H9 (cell line): ENCODE data around the gene ZFP57. TPM values are rescaled to one million over a fixed set of nuclear protein-coding genes. Genes with fewer than 3 reads are reported as not detected.

ENCODE experiments used
- DNase-seq: peaks from one replicate; pipeline ENCODE4 v3.0.0-alpha.2; 2017
- H2AFZ ChIP-seq: one replicate; pipeline ENCODE4 v1.6.1; 2013; ENCODE audit warnings: mild to moderate bottlenecking, low read length, control low read depth, moderate library complexity
- H2AK5ac ChIP-seq: 2 replicates; pipeline ENCODE4 v1.6.1; 2013; ENCODE audit warnings: low read length, control low read depth, mixed read lengths; ENCODE audit not compliant: insufficient read length
- H2BK120ac ChIP-seq: one replicate; pipeline ENCODE4 v1.6.1; 2013; ENCODE audit warnings: low read depth, mild to moderate bottlenecking, low read length, control low read depth, inconsistent platforms; ENCODE audit not compliant: poor library complexity, severe bottlenecking
- H2BK12ac ChIP-seq: 2 replicates; pipeline ENCODE4 v1.6.1; 2013; ENCODE audit warnings: low read length, control low read depth, mixed read lengths, low read depth; ENCODE audit not compliant: insufficient read length
- H2BK15ac ChIP-seq: 2 replicates; pipeline ENCODE4 v1.6.1; 2013; ENCODE audit warnings: low read depth, low read length, control low read depth
- H2BK20ac ChIP-seq: one replicate; pipeline ENCODE4 v1.6.1; 2013; ENCODE audit warnings: low read depth, mild to moderate bottlenecking, low read length, control low read depth, inconsistent platforms; ENCODE audit not compliant: poor library complexity, severe bottlenecking
- H2BK5ac ChIP-seq: 2 replicates; pipeline ENCODE4 v1.6.1; 2013; ENCODE audit warnings: low read length, control low read depth, mixed read lengths; ENCODE audit not compliant: insufficient read length
- H3K14ac ChIP-seq: 2 replicates; pipeline ENCODE4 v1.6.1; 2013; ENCODE audit warnings: low read length, control low read depth; ENCODE audit not compliant: insufficient read depth
- H3K18ac ChIP-seq: 2 replicates; pipeline ENCODE4 v1.6.1; 2013; ENCODE audit warnings: low read depth, mild to moderate bottlenecking, mixed read lengths, low read length, control low read depth; ENCODE audit not compliant: insufficient read length
- H3K23ac ChIP-seq: 2 replicates; pipeline ENCODE4 v1.6.1; 2013; ENCODE audit warnings: low read length, control low read depth, mixed read lengths, low read depth; ENCODE audit not compliant: insufficient read length
- H3K23me2 ChIP-seq: 2 replicates; pipeline ENCODE4 v1.6.1; 2013; ENCODE audit warnings: low read depth, mild to moderate bottlenecking, mixed read lengths, low read length, control low read depth; ENCODE audit not compliant: insufficient read length, poor library complexity, severe bottlenecking
- H3K27ac ChIP-seq: 2 replicates; pipeline ENCODE4 v1.5.1; 2013; ENCODE audit warnings: low read length, control low read depth, mixed read lengths, low read depth; ENCODE audit not compliant: insufficient read length
- H3K27me3 ChIP-seq: 2 replicates; pipeline ENCODE4 v1.6.1; 2013; ENCODE audit warnings: low read length, control low read depth, inconsistent platforms; ENCODE audit not compliant: insufficient read depth
- H3K4ac ChIP-seq: 2 replicates; pipeline ENCODE4 v1.6.1; 2013; ENCODE audit warnings: low read depth, mild to moderate bottlenecking, control low read depth, inconsistent platforms, low read length, moderate library complexity
- H3K4me1 ChIP-seq: 2 replicates; pipeline ENCODE4 v1.6.1; 2013; ENCODE audit warnings: low read length, control low read depth, inconsistent platforms; ENCODE audit not compliant: insufficient read depth
- H3K4me2 ChIP-seq: 2 replicates; pipeline ENCODE4 v1.6.1; 2013; ENCODE audit warnings: low read length, control low read depth, mixed read lengths; ENCODE audit not compliant: insufficient read length, insufficient read depth
- H3K56ac ChIP-seq: 2 replicates; pipeline ENCODE4 v1.6.1; 2013; ENCODE audit warnings: low read depth, mild to moderate bottlenecking, mixed read lengths, low read length, control low read depth; ENCODE audit not compliant: insufficient read length
- H3K79me1 ChIP-seq: 2 replicates; pipeline ENCODE4 v1.6.1; 2013; ENCODE audit warnings: low read depth, mild to moderate bottlenecking, moderate library complexity, low read length, control low read depth, inconsistent platforms; ENCODE audit not compliant: insufficient read depth, poor library complexity, severe bottlenecking
- H3K79me2 ChIP-seq: 2 replicates; pipeline ENCODE4 v1.6.1; 2013; ENCODE audit warnings: low read length, control low read depth, inconsistent platforms; ENCODE audit not compliant: insufficient read depth
- H3K9ac ChIP-seq: 2 replicates; pipeline ENCODE4 v1.6.1; 2013; ENCODE audit warnings: low read length, control low read depth, mixed read lengths; ENCODE audit not compliant: insufficient read length; ENCODE audit errors: extremely low read depth
- H3K9me3 ChIP-seq: one replicate; pipeline ENCODE4 v1.6.1; 2013; ENCODE audit warnings: low read depth, low read length, inconsistent platforms; ENCODE audit not compliant: control insufficient read depth
- H3T11ph ChIP-seq: one replicate; pipeline ENCODE4 v1.6.1; 2013; ENCODE audit warnings: mild to moderate bottlenecking, low read length, control low read depth, inconsistent platforms
- H4K20me1 ChIP-seq: one replicate; pipeline ENCODE4 v1.6.1; 2013; ENCODE audit not compliant: control insufficient read depth, insufficient read length, insufficient read depth
- H4K5ac ChIP-seq: 2 replicates; pipeline ENCODE4 v1.6.1; 2013; ENCODE audit warnings: low read depth, mild to moderate bottlenecking, mixed read lengths, low read length, control low read depth; ENCODE audit not compliant: insufficient read length
- H4K8ac ChIP-seq: replicated peaks from 2 replicates; pipeline ENCODE4 v1.6.1; 2013; ENCODE audit warnings: low read length, control low read depth, mixed read lengths, low read depth; ENCODE audit not compliant: insufficient read length
- H4K91ac ChIP-seq: 2 replicates; pipeline ENCODE4 v1.6.1; 2013; ENCODE audit warnings: low read depth, mild to moderate bottlenecking, moderate library complexity, mixed read lengths, low read length, control low read depth; ENCODE audit not compliant: insufficient read length
- H3K27ac Mint-ChIP-seq, 3 experiments: 2 replicates in 2 of 3; 3 replicates in 1 of 3; pipeline ENCODE4 v1.8.0; 2020 to 2021; ENCODE audit warnings: mixed read lengths in 3 of 3, mild to moderate bottlenecking in 1 of 3, moderate library complexity in 1 of 3
- H3K27me3 Mint-ChIP-seq: 2 replicates; pipeline ENCODE4 v1.8.0; 2021; ENCODE audit warnings: low read depth, mild to moderate bottlenecking, moderate library complexity, mixed read lengths
- H3K36me3 Mint-ChIP-seq, 3 experiments: 2 replicates in 2 of 3; 3 replicates in 1 of 3; pipeline ENCODE4 v1.8.0; 2020 to 2021; ENCODE audit warnings: low read depth in 3 of 3, mixed read lengths in 3 of 3; ENCODE audit not compliant: insufficient read depth in 1 of 3
- H3K4me1 Mint-ChIP-seq, 2 experiments: 2 replicates each; pipeline ENCODE4 v1.8.0; 2020; ENCODE audit warnings: mixed read lengths in 2 of 2
- H3K4me3 Mint-ChIP-seq, 2 experiments: 2 replicates in 1 of 2; 3 replicates in 1 of 2; pipeline ENCODE4 v1.8.0; 2020 to 2021; ENCODE audit warnings: mild to moderate bottlenecking in 2 of 2, mixed read lengths in 2 of 2, moderate library complexity in 1 of 2
- H3K9me3 Mint-ChIP-seq, 2 experiments: 2 replicates in 1 of 2; 3 replicates in 1 of 2; pipeline ENCODE4 v1.8.0; 2020; ENCODE audit warnings: mild to moderate bottlenecking in 2 of 2, mixed read lengths in 2 of 2, moderate library complexity in 1 of 2
- WGBS: extraction: QIAGEN DNeasy Blood & Tissue Kit; methylation state at CpG from one replicate; pipeline ENCODE4 v1.1.7; 2013; ENCODE audit warnings: missing lambda C conversion rate, low lambda C conversion rate, mixed read lengths; ENCODE audit not compliant: insufficient read length; ENCODE audit errors: extremely low coverage; 5-methylcytosine and 5-hydroxymethylcytosine counted together
- total RNA-seq: library from RNA; stranded (reverse); gene quantifications from 2 replicates; pipeline ENCODE4 v1.2.1, GENCODE V29; 2021
- TF ChIP-seq, protein P1 (sequence below): fragments of 200-600 bp; sonication (generic); conservative IDR thresholded peaks from 3 replicates; pipeline ENCODE4 v1.8.0; 2021; ENCODE audit warnings: antibody characterized with exemption, mild to moderate bottlenecking

Gene ZFP57
- total RNA-seq, 1 experiment from 2014 or later: 1.7 TPM

DNA sequence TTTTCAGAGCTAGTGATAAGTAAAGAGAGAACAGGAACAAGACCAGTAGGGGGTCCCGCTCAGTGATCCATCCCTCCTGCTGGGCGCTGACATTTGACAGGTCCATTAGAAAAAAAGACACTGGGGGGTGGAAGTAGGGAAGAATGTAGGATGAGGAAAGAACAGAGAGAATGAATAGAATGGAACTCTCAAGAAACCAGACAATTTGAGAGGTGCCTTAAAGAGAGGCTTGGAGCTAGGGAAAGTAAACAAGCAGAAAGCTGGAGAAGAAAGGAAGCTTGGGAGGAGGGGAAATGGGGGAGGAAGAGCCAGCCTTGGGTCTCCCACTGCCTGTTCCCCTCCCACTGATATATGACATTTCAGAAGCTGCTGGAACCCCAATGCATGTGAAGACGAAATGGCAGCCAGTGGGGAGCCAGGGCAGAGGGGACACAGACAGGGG, 56.4 kb downstream of the ZFP57 start:
- H3K27ac Mint-ChIP-seq: peak overlapping the region; percentile 40 to 96 (median 54); a peak in 6 of 7 replicates
- DNase-seq: peak; percentile 45

More for the DNA sequence above, 56.4 kb downstream of the ZFP57 start:
- H4K91ac ChIP-seq: no peak overlapping the region
- H4K8ac ChIP-seq: no peak overlapping the region
- H2BK20ac ChIP-seq: no peak overlapping the region
- Mint-ChIP-seq H3K4me3 (peak overlapping the region; percentile 88 to 92), H3K27me3 (no peaks in the 10 kb centered on the region), H3K9me3 (no peaks in the 10 kb centered on the region), H3K4me1 (peaks cover 61 to 78% of the 10 kb centered on the region in 2 experiments), H3K36me3 (peaks cover 43 to 70% (median 48%) of the 10 kb centered on the region in 3 experiments; a peak in 6 of 7 replicates)
- H2BK15ac ChIP-seq: no peak overlapping the region
- H4K20me1 ChIP-seq: no peaks in the 10 kb centered on the region
- H3K9ac ChIP-seq: no peak overlapping the region
- no peak overlapping the region for H2BK12ac ChIP-seq
- peak overlapping the region; percentile 90 for H3K4me2 ChIP-seq
- TF ChIP-seq, protein P1, sequence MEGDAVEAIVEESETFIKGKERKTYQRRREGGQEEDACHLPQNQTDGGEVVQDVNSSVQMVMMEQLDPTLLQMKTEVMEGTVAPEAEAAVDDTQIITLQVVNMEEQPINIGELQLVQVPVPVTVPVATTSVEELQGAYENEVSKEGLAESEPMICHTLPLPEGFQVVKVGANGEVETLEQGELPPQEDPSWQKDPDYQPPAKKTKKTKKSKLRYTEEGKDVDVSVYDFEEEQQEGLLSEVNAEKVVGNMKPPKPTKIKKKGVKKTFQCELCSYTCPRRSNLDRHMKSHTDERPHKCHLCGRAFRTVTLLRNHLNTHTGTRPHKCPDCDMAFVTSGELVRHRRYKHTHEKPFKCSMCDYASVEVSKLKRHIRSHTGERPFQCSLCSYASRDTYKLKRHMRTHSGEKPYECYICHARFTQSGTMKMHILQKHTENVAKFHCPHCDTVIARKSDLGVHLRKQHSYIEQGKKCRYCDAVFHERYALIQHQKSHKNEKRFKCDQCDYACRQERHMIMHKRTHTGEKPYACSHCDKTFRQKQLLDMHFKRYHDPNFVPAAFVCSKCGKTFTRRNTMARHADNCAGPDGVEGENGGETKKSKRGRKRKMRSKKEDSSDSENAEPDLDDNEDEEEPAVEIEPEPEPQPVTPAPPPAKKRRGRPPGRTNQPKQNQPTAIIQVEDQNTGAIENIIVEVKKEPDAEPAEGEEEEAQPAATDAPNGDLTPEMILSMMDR: no peak
- no peaks in the 10 kb centered on the region for H3K79me1 ChIP-seq
- no peak overlapping the region for H3K4ac ChIP-seq
- peaks cover 17% of the 10 kb centered on the region; the same call in 1 of the 2 replicates for H3K4me1 ChIP-seq
- H3K79me2 ChIP-seq: peaks cover 7% of the 10 kb centered on the region; the same call in 1 of the 2 replicates
- H3K27me3 ChIP-seq: no peaks in the 10 kb centered on the region
- H3K23me2 ChIP-seq: peaks cover 19% of the 10 kb centered on the region
- no peak overlapping the region for H4K5ac ChIP-seq
- H3K18ac ChIP-seq: no peak overlapping the region
- no peak overlapping the region for H2BK5ac ChIP-seq
- H3K14ac ChIP-seq: no peak overlapping the region
- H2AFZ ChIP-seq: no peak overlapping the region
- no peaks in the 10 kb centered on the region for H3K9me3 ChIP-seq
- H3T11ph ChIP-seq: no peak overlapping the region
- no peak overlapping the region for H2BK120ac ChIP-seq
- no peak overlapping the region for H3K23ac ChIP-seq
- H3K27ac ChIP-seq: no peak overlapping the region
- no peak overlapping the region for H2AK5ac ChIP-seq
- no CpG with 5 or more reads among the region's 3 CpGs for WGBS
- H3K56ac ChIP-seq: no peak overlapping the region

Other genes with a start within 250 kb of the ZFP57 start
- gene OR10C1, start 241.8 kb downstream of the ZFP57 start, total RNA-seq: not detected in 2 replicates
- not detected in 2 replicates for gene OR11A1, start 224.1 kb downstream of the ZFP57 start, total RNA-seq
- gene OR2H1, start 224.0 kb downstream of the ZFP57 start, total RNA-seq: not detected in 2 replicates
- gene MAS1L, start 193.2 kb downstream of the ZFP57 start, total RNA-seq: not detected in 2 replicates
- not detected in 2 replicates for gene UBD, start 121.4 kb downstream of the ZFP57 start, total RNA-seq
- not detected in 2 replicates for gene OR2H2, start 96.0 kb downstream of the ZFP57 start, total RNA-seq
- 132 and 146 TPM in 2 replicates for gene GABBR1, start 48.0 kb downstream of the ZFP57 start, total RNA-seq
- gene MOG, start 24.1 kb downstream of the ZFP57 start, total RNA-seq: 0.55 and 0.83 TPM in 2 replicates
- 7.0 and 7.4 TPM in 2 replicates for gene HLA-F, start 42.3 kb upstream of the ZFP57 start, total RNA-seq
- gene HLA-G, start 146.7 kb upstream of the ZFP57 start, total RNA-seq: 2.7 and 2.9 TPM in 2 replicates